ENCODE results near the gene TRPV5. TPM values are rescaled to one million over a fixed set of nuclear protein-coding genes. Genes with fewer than 3 reads are reported as not detected.

Gene TRPV5
- total RNA-seq, 2 donors from 2014 or later: not detected

DNA sequence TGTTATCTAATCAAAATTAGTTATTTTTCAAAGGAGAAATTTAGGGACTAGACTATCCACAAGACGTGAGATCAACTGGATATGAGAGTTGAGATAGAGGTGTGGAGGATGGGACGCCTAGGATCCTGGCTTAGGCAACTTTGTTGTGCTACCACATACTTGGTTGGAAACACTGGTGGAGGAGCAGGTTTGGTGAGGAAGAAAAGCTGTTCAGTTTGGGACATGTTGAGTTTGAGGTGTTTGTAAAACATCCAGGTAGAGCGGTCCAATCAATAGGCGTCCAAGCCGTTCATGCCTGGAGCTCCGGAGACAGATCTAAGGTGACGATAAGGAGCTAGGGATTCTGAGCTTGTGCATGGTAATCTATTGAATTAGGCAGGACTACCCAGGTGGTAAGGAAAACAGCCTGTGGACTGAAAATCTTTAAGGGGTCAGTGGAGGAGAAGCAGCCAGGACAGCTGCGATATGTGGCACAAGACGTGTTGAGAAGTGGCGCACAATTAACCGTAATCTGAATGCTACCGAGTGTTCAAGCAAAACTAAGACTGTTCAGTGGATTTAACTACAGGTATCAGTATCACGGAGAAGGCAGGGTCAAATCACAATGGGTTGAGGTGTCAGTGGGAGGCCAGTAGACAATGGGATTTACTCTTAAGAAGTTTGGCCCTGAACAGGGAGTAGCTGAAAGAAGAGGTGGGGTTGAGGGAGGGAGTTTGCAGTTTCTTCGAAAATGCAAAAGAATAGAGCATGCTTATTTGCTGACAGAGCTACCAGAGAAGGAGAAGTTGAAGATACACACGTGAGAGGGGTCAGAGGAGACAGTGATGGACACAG is 31.9 kb downstream of the TRPV5 start:
- H3K36me3 ChIP-seq: no peaks in the 10 kb centered on the region
- H3K9me3 ChIP-seq: peaks cover 0 to 7% of the 10 kb centered on the region in 2 donors
- no peaks in the 10 kb centered on the region for H3K4me1 ChIP-seq
- DNase-seq (ENCODE audit: low spot score): no peak
- TF ChIP-seq, protein P1, sequence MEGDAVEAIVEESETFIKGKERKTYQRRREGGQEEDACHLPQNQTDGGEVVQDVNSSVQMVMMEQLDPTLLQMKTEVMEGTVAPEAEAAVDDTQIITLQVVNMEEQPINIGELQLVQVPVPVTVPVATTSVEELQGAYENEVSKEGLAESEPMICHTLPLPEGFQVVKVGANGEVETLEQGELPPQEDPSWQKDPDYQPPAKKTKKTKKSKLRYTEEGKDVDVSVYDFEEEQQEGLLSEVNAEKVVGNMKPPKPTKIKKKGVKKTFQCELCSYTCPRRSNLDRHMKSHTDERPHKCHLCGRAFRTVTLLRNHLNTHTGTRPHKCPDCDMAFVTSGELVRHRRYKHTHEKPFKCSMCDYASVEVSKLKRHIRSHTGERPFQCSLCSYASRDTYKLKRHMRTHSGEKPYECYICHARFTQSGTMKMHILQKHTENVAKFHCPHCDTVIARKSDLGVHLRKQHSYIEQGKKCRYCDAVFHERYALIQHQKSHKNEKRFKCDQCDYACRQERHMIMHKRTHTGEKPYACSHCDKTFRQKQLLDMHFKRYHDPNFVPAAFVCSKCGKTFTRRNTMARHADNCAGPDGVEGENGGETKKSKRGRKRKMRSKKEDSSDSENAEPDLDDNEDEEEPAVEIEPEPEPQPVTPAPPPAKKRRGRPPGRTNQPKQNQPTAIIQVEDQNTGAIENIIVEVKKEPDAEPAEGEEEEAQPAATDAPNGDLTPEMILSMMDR (IDR thresholded peaks at IDR 0.05): no peak
- no peak overlapping the region for H3K27ac ChIP-seq
- H3K27me3 ChIP-seq: no peaks in the 10 kb centered on the region
- H3K4me3 ChIP-seq: no peak overlapping the region

DNA sequence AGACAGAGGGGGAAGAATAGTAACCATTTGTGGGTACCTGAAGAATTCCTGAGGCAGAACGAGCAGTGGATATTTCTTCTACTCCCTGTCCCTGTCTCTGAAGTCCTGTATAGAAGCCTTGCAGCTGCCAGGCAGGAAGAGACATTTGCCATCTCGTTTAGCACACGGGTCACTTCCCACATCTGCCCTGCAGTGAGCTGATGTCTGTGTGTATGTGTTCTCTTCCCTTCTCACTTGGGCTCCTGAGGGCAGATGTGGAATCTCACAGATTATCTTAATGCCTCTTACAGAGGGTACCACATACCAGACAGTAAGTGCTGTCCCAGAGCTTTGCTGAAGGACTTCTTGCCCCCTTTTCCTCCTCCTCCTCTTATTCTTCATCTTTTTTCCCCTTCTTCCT is 33.9 kb downstream of the TRPV5 start:
- TF ChIP-seq, protein P1 (IDR thresholded peaks at IDR 0.05): no peak
- H3K27me3 ChIP-seq: no peaks in the 10 kb centered on the region
- H3K4me3 ChIP-seq: no peak overlapping the region
- H3K36me3 ChIP-seq: no peaks in the 10 kb centered on the region
- H3K27ac ChIP-seq: no peak overlapping the region
- DNase-seq (ENCODE audit: low spot score): no peak
- no peaks in the 10 kb centered on the region for H3K4me1 ChIP-seq
- H3K9me3 ChIP-seq: peaks cover 0 to 6% of the 10 kb centered on the region in 2 donors

DNA sequence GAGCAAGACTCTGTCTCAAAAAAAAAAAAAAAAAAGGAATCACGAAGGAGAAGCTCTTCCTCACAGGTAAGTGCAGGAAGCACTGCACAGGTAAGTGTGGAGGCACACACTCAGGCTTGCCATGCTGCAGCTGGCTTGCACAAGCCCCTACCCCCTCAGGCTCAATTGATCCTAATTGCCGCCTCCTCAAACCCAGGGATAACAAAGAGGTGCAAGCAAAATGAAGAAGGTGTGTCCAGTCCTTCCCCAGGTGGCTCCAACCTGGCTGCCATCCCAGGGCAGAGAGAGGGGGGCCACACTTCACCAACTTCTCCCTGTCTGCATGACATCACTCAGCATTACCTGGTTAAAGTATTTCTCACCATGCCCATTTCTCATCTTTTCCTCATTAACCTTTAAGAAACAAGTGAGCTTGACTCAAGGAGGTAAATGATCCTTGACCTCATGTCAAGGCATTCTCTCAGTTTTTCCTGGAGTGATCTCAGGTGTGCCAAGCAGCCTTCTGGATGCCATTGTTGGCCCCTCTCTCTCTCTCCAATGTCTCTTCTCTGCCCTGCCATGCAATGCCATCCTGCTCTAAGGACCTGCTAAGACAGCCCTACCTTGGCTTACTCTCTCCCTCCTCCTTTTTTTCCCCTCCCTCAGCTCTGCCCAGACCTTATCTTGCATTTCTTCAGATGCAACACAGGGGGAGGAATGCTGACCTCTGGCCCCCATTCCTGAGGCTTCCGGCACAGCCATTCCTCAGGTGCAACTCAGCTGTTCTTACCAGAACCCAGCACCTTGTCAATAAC is 35.0 kb downstream of the TRPV5 start:
- Histone ChIP-seq H3K27me3 (no peaks in the 10 kb centered on the region), H3K9me3 (no peaks in the 10 kb centered on the region), H3K4me3 (no peak overlapping the region), H3K4me1 (no peaks in the 10 kb centered on the region), H3K27ac (no peak overlapping the region), H3K36me3 (no peaks in the 10 kb centered on the region)
- TF ChIP-seq, protein P1 (IDR thresholded peaks at IDR 0.05): no peak
- no peak for DNase-seq (ENCODE audit: low spot score)

DNA sequence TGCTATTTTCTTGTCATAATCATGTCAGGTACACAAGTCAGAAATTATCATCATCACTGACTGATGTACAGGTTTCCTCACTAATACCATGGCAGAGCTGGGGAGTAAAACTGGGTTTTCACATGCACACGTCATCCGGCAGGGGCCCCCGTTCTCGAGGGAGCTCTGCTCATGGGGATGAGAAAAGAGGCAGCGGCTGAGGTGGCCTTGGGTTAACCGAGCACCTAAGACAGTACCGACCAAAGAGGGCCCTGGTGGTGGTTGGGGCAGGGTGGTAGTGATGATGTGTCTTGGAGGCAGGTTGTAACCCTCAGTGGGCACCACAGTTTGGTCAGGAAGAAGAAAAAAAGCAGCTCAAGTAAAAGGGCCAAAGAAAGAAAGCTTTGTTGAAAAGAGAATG is 35.9 kb downstream of the TRPV5 start:
- Histone ChIP-seq H3K36me3 (no peaks in the 10 kb centered on the region), H3K27me3 (no peaks in the 10 kb centered on the region), H3K4me1 (no peaks in the 10 kb centered on the region), H3K4me3 (no peak overlapping the region), H3K27ac (no peak overlapping the region), H3K9me3 (no peaks in the 10 kb centered on the region)
- TF ChIP-seq, protein P1 (IDR thresholded peaks at IDR 0.05): no peak
- DNase-seq (ENCODE audit: low spot score): no peak

DNA sequence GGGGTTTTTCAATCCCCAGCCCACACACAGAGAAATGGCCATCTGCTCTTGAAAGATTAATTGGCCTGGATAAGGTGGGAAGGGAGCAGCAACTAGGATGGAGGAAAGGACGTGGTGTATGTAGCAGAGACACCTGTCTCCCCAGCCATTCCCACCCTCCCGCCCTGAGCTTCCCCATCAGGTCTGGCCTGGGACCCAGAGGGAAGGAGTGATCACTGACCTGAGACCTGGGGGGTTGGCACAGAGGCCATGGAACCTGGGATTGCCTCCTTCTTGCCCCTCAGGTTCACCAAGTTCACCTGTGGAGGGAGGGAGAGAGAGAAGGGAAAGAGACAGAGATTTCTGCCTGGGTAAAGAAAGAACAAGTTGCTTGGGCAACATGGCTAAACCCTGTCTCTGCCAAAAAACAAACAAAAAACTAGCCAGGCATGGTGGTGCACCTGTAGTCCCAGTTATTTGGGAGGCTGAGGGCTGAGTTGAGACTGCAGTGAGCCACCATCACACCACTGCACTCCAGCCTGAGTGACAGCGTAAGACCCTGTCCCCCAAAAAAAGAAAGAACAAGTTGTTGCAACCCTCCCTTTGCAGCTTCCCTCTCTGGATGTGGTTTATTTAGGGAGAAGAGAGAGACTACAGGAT is 36.7 kb downstream of the TRPV5 start:
- Histone ChIP-seq H3K36me3 (no peaks in the 10 kb centered on the region), H3K4me3 (no peak overlapping the region), H3K4me1 (no peaks in the 10 kb centered on the region), H3K9me3 (no peaks in the 10 kb centered on the region), H3K27ac (no peak overlapping the region), H3K27me3 (no peaks in the 10 kb centered on the region)
- TF ChIP-seq, protein P1 (IDR thresholded peaks at IDR 0.05): no peak
- no peak for DNase-seq (ENCODE audit: low spot score)
